HepG2 (cell line): ENCODE results near the gene ALLC. TPM values are rescaled to one million over a fixed set of nuclear protein-coding genes. Genes with fewer than 3 reads are reported as not detected.
A peak's percentile ranks its signal among the peaks of the same experiment; 100 is the strongest.

Experiments used
- AKAP8 ChIP-seq: sonication (generic); formaldehyde crosslinking; IDR thresholded peaks from 2 replicates; pipeline ENCODE4 v1.5.1; 2020; ENCODE audit warnings: mild to moderate bottlenecking, missing genetic modification reagents
- BCL3 ChIP-seq: sonication (generic); formaldehyde crosslinking; IDR thresholded peaks from 2 replicates; pipeline ENCODE4 v1.5.1; 2020; ENCODE audit warnings: mild to moderate bottlenecking, missing genetic modification reagents, moderate library complexity
- BRD4 ChIP-seq: sonication (generic); formaldehyde crosslinking; IDR thresholded peaks from 2 replicates; pipeline ENCODE4 v1.4.0; 2020; ENCODE audit warnings: missing genetic modification reagents
- CREBL2 ChIP-seq: sonication (generic); formaldehyde crosslinking; IDR thresholded peaks from 2 replicates; pipeline ENCODE4 v1.8.1; 2023; ENCODE audit warnings: missing genetic modification reagents, mild to moderate bottlenecking, borderline replicate concordance
- ELF1 ChIP-seq: sonication (generic); formaldehyde crosslinking; IDR thresholded peaks from 2 replicates; pipeline ENCODE4 v1.4.0; 2020; ENCODE audit warnings: missing genetic modification reagents
- EP300 ChIP-seq, 3 experiments: sonication (generic) in 1 of 3; formaldehyde crosslinking in 1 of 3; IDR thresholded peaks; 2 replicates each; pipeline versions ENCODE4 v1.5.1 to v1.6.1; 2011 to 2020; ENCODE audit warnings: low read depth in 2 of 3, low read length in 2 of 3, borderline replicate concordance in 1 of 3, improper control_type of control experiment in 1 of 3, mild to moderate bottlenecking in 1 of 3, missing genetic modification reagents in 1 of 3, moderate library complexity in 1 of 3
- FOXA3 ChIP-seq: IDR thresholded peaks from 2 replicates; pipeline ENCODE4 v1.6.1; 2016; ENCODE audit warnings: missing genetic modification reagents, missing compliant biosample characterization
- HNF4G ChIP-seq, 2 experiments: sonication (generic) in 1 of 2; formaldehyde crosslinking in 1 of 2; IDR thresholded peaks; 2 replicates each; pipeline versions ENCODE4 v1.4.0 to v1.6.1; 2011 to 2020; ENCODE audit warnings: borderline replicate concordance in 2 of 2, low read depth in 2 of 2, mild to moderate bottlenecking in 2 of 2, low read length in 1 of 2, missing genetic modification reagents in 1 of 2, moderate library complexity in 1 of 2
- HOMEZ ChIP-seq: IDR thresholded peaks from 2 replicates; pipeline ENCODE4 v1.6.1; 2016; ENCODE audit warnings: low read depth
- LRRFIP1 ChIP-seq: sonication (generic); formaldehyde crosslinking; conservative IDR thresholded peaks from 2 replicates; pipeline ENCODE4 v1.4.0; 2020; ENCODE audit warnings: missing genetic modification reagents
- NCOR1 ChIP-seq: fragments of 200-600 bp; sonication (generic); IDR thresholded peaks from 2 replicates; pipeline ENCODE4 v1.7.0; 2017; ENCODE audit warnings: antibody characterized with exemption, low read length, borderline replicate concordance
- NFE2L1 ChIP-seq: sonication (generic); formaldehyde crosslinking; IDR thresholded peaks from 2 replicates; pipeline ENCODE4 v1.4.0; 2020; ENCODE audit warnings: missing genetic modification reagents, mild to moderate bottlenecking, borderline replicate concordance
- NFKB2 ChIP-seq: sonication (generic); formaldehyde crosslinking; IDR thresholded peaks from 2 replicates; pipeline ENCODE4 v1.4.0; 2020; ENCODE audit warnings: missing genetic modification reagents, borderline replicate concordance
- TIGD3 ChIP-seq: sonication (generic); formaldehyde crosslinking; IDR thresholded peaks from 2 replicates; pipeline ENCODE4 v1.5.1; 2020; ENCODE audit warnings: mild to moderate bottlenecking, missing genetic modification reagents, borderline replicate concordance
- WIZ ChIP-seq: sonication (generic); formaldehyde crosslinking; IDR thresholded peaks from 2 replicates; pipeline ENCODE4 v1.5.1; 2020; ENCODE audit warnings: mild to moderate bottlenecking, missing genetic modification reagents
- ZNF317 ChIP-seq: sonication (generic); formaldehyde crosslinking; IDR thresholded peaks from 2 replicates; pipeline ENCODE4 v1.5.0; 2020; ENCODE audit warnings: mild to moderate bottlenecking, missing genetic modification reagents
- ZNF432 ChIP-seq: sonication (generic); formaldehyde crosslinking; IDR thresholded peaks from 2 replicates; pipeline ENCODE4 v1.5.0; 2020; ENCODE audit warnings: missing genetic modification reagents, mild to moderate bottlenecking, borderline replicate concordance
- ZNF549 ChIP-seq: sonication (generic); formaldehyde crosslinking; IDR thresholded peaks from 2 replicates; pipeline ENCODE4 v1.5.0; 2020; ENCODE audit warnings: missing genetic modification reagents
- ZNF550 ChIP-seq: sonication (generic); formaldehyde crosslinking; IDR thresholded peaks from 2 replicates; pipeline ENCODE4 v1.4.0; 2020; ENCODE audit warnings: mild to moderate bottlenecking, missing genetic modification reagents, borderline replicate concordance
- ZNF781 ChIP-seq: sonication (generic); formaldehyde crosslinking; IDR thresholded peaks from 2 replicates; pipeline ENCODE4 v1.5.1; 2020; ENCODE audit warnings: borderline replicate concordance, mild to moderate bottlenecking, missing genetic modification reagents; ENCODE audit errors: not compliant biosample characterization
- polyA plus RNA-seq, 8 experiments: library from polyadenylated mRNA; depleted of rRNA in 3 of 8; stranded (reverse) in 7 of 8; unstranded in 1 of 8; fragments of >200 nt; fragmentation: Illumina TruSeq in 4 of 8; extraction: Trizol in 4 of 8; gene quantifications; 2 replicates each; pipeline versions ENCODE4 v1.2.1 to v1.2.3, GENCODE V29; 2011 to 2016; ENCODE audit warnings: low read depth in 4 of 8, missing spikeins in 1 of 8, mixed read lengths in 1 of 8; ENCODE audit not compliant: insufficient read depth in 1 of 8
- total RNA-seq, 5 experiments: library from RNA; depleted of rRNA; stranded (reverse); fragments of >200 nt; fragmentation: Illumina TruSeq; extraction: Trizol; gene quantifications; 2 replicates each; pipeline ENCODE4 v1.2.3, GENCODE V29; 2016; ENCODE audit warnings: low read depth in 1 of 5

The ALLC gene
- total and polyA plus RNA-seq, 2 of the 13 experiments (the other 11 are each of a cell fraction or from before 2014, with no cell fraction given), result 0.08 to 0.11 TPM

GRCh38 chr2:3659447-3660432 lies 1.7 kb downstream of the ALLC start (continued):
- TF ChIP-seq LRRFIP1 (CRISPR knock-in tag) (no peak), EP300 (IDR thresholded peaks at IDR 0.05; ENCODE audit: low read depth in 2 of 2, low read length in 2 of 2) (no peak), EP300 (CRISPR knock-in tag; IDR thresholded peaks at IDR 0.05; ENCODE audit: borderline replicate concordance) (no peak), ZNF549 (CRISPR knock-in tag) (no peak), NCOR1 (no peak), FOXA3 (CRISPR knock-in tag) (no peak; the same call in 1 of the 2 replicates), NFE2L1 (CRISPR knock-in tag) (no peak), TIGD3 (no peak), CREBL2 (CRISPR knock-in tag) (no peak; the same call in 1 of the 2 replicates), AKAP8 (CRISPR knock-in tag) (peak; percentile 63; the same call in 1 of the 2 replicates), ZNF317 (no peak), HOMEZ (CRISPR knock-in tag) (no peak), ELF1 (CRISPR knock-in tag) (no peak), ZNF781 (peak; percentile 72), ZNF432 (no peak), NFKB2 (CRISPR knock-in tag) (peak; percentile 79), WIZ (0 out of 2 replicates have a peak, but pooled peaks have one; percentile 49), ZNF550 (CRISPR knock-in tag) (no peak), BCL3 (peak; percentile 72; the same call in 1 of the 2 replicates), BRD4 (CRISPR knock-in tag) (no peak), HNF4G (IDR thresholded peaks at IDR 0.05; ENCODE audit: borderline replicate concordance, low read depth, low read length) (no peak), HNF4G (CRISPR knock-in tag; IDR thresholded peaks at IDR 0.05; ENCODE audit: borderline replicate concordance, low read depth) (no peak)
